GM18507 (cell line): Measurements from ENCODE around the gene NFILZ.

Experiments used
- DNase-seq: peaks from one replicate; pipeline ENCODE4 v3.0.0; 2011; ENCODE audit warnings: low read depth; ENCODE audit not compliant: insufficient read length; ENCODE audit errors: extremely low spot score
- FAIRE-seq: peaks from 2 replicates; lab custom pipeline; 2011; peaks lifted over from hg19 to GRCh38; lab: Jason Lieb, UNC

NFILZ gene

GRCh38 chr19:8678244-8678807, 47.9 kb downstream of the NFILZ start:
- DNase-seq (no peak), FAIRE-seq (no peak)
